Measurements from ENCODE around the gene URGCP. TPM values are rescaled to one million over a fixed set of nuclear protein-coding genes. Genes with fewer than 3 reads are reported as not detected.
A peak's percentile ranks its signal among the peaks of the same experiment; 100 is the strongest.

The URGCP gene
- total and polyA plus RNA-seq, 2 of the 4 experiments (the other 2 are of a cell fraction), result 22.0 to 25.5 TPM

DNA sequence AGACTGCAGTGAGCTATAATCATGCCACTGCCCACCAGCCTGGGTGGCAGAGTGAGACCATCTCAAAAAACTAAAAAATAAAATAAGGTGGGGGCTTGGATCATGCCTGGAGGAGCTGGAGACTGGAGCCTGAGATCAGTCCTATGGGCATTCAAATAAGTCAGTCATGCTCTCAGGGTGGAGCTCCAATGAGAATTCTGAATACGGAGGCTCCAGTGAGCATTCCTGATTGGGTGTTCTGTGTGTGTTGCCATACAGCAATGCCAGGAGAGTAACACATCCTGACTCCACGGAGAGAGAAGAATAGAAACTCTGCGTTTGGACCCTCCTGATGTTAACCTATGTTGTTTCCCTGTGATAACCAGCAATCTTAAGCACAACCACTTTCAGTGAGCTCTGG lies 35.9 kb upstream of the URGCP start:
- intact Hi-C loops (cut with micrococcal nuclease) (no loop called here), dilution Hi-C loops (cut with HindIII; ENCODE audit: low sequenced_read_pairs, unreplicated experiment) (no loop called here), in situ Hi-C loops (cut with MboI; ENCODE audit: low sequenced_read_pairs) (no loop called here)
- Histone ChIP-seq H2BK120ac (ENCODE audit: low read depth, low read length) (no peak overlapping the region), H3K79me1 (ENCODE audit: low read depth in 1 of 2, low read length in 2 of 2) (no peaks in the 10 kb centered on the region), H3K36me3 (ENCODE audit: control insufficient read depth, insufficient read depth, low read length) (peaks cover 3% of the 10 kb centered on the region; the same call in 1 of the 2 replicates), H3K9me3 (ENCODE audit: control insufficient read depth, insufficient read depth, low read length) (no peaks in the 10 kb centered on the region), H3K9me1 (ENCODE audit: insufficient read depth, low read length) (no peaks in the 10 kb centered on the region), H2BK20ac (ENCODE audit: low read depth, low read length) (no peak overlapping the region), H2AK5ac (ENCODE audit: low read depth, low read length) (no peak overlapping the region), H3K4me1 (ENCODE audit: control insufficient read depth, insufficient read depth, low read length) (no peaks in the 10 kb centered on the region), H4K20me1 (ENCODE audit: insufficient read depth, low read length) (no peaks in the 10 kb centered on the region), H3K4me2 (ENCODE audit: low read depth, low read length) (no peak overlapping the region), H4K5ac (ENCODE audit: low read depth, low read length) (no peak overlapping the region), H4K8ac (ENCODE audit: low read depth in 2 of 2, low read length in 2 of 2) (no peak overlapping the region), H3K27ac (ENCODE audit: insufficient read depth, low read length) (no peak overlapping the region), H3K18ac (ENCODE audit: low read depth, low read length) (no peak overlapping the region), H3K4me3 (ENCODE audit: insufficient read depth, low read depth, low read length) (no peak overlapping the region), H3K56ac (ENCODE audit: extremely low read depth, insufficient read depth, low read length) (no peak overlapping the region), H4K91ac (ENCODE audit: insufficient read depth, low read depth, low read length) (no peak overlapping the region), H3K23ac (ENCODE audit: low read depth, low read length) (no peak overlapping the region), H3K27me3 (ENCODE audit: control insufficient read depth, insufficient read depth, low read length) (no peaks in the 10 kb centered on the region), H2AFZ (replicated peaks; ENCODE audit: low read length, poor library complexity) (no peak overlapping the region), H3K9ac (ENCODE audit: low read depth, low read length) (no peak overlapping the region), H2AK9ac (replicated peaks; ENCODE audit: low read depth, low read length, poor library complexity) (peak overlapping the region; percentile 42), H2BK15ac (ENCODE audit: low read depth, low read length) (no peak overlapping the region), H2BK5ac (ENCODE audit: low read depth, low read length, poor library complexity, severe bottlenecking) (no peak overlapping the region), H3K14ac (replicated peaks; ENCODE audit: low read depth, low read length) (no peak overlapping the region), H3K4ac (ENCODE audit: low read depth, low read length) (no peak overlapping the region)
- BruUV-seq (replicated peaks), result no TSS peak
- WGBS, 2 experiments (ENCODE audit: extremely low coverage in 2 of 2, insufficient read length in 1 of 2), result no CpG with 5 or more reads among the region's 3 CpGs
- ChIA-PET POLR2A (ENCODE audit: unreplicated experiment) (interaction anchor here (0.5 kb wide), 1 partner anchor 57 kb away, joined by 7 read pairs; no protein-coding TSS in a partner anchor), CTCF (no interaction called here)
- ATAC-seq (ENCODE audit: low read depth), result no peak
- no peak for DNase-seq
- TF ChIP-seq NFE2L2 (IDR thresholded peaks at IDR 0.05; ENCODE audit: low read depth, low read length) (no peak), CHD1 (IDR thresholded peaks at IDR 0.05; ENCODE audit: low read depth, low read length) (no peak), CEBPB (IDR thresholded peaks at IDR 0.05; ENCODE audit: low read depth, low read length) (no peak), MAZ (IDR thresholded peaks at IDR 0.05; ENCODE audit: borderline replicate concordance, low read depth, low read length) (no peak), FOS (IDR thresholded peaks at IDR 0.05; ENCODE audit: low read depth, low read length) (no peak), MAFK (IDR thresholded peaks at IDR 0.05; ENCODE audit: low read depth, low read length) (no peak), RFX5 (IDR thresholded peaks at IDR 0.05; ENCODE audit: low read depth, low read length) (no peak), RAD21 (IDR thresholded peaks at IDR 0.05; ENCODE audit: low read length) (no peak), POLR2A (IDR thresholded peaks at IDR 0.05; ENCODE audit: low read depth, low read length) (no peak)
- TF ChIP-seq, protein P1, sequence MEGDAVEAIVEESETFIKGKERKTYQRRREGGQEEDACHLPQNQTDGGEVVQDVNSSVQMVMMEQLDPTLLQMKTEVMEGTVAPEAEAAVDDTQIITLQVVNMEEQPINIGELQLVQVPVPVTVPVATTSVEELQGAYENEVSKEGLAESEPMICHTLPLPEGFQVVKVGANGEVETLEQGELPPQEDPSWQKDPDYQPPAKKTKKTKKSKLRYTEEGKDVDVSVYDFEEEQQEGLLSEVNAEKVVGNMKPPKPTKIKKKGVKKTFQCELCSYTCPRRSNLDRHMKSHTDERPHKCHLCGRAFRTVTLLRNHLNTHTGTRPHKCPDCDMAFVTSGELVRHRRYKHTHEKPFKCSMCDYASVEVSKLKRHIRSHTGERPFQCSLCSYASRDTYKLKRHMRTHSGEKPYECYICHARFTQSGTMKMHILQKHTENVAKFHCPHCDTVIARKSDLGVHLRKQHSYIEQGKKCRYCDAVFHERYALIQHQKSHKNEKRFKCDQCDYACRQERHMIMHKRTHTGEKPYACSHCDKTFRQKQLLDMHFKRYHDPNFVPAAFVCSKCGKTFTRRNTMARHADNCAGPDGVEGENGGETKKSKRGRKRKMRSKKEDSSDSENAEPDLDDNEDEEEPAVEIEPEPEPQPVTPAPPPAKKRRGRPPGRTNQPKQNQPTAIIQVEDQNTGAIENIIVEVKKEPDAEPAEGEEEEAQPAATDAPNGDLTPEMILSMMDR (conservative IDR thresholded peaks at IDR 0.05; ENCODE audit: low read depth, low read length), result no peak
